ENCODE data around the gene PODXL2. TPM values are rescaled to one million over a fixed set of nuclear protein-coding genes. Genes with fewer than 3 reads are reported as not detected.

PODXL2 gene
- total RNA-seq, 8 experiments from 2014 or later = 11.9 to 136 (median 108) TPM

GRCh38 chr3:127670229-127670559 is 41.2 kb downstream of the PODXL2 start:
- no peak for ATAC-seq (replicated peaks in 6 of 8)
- 70 to 100% (median 95%) methylated on average over 1 to 4 of the region's 7 CpGs; no CpG with 5 or more reads in 6 of the 10 experiments for WGBS, 10 experiments
- H3K4me1 ChIP-seq (replicated peaks in 1 of 2) = peaks cover 2 to 4% of the 10 kb centered on the region in 2 donors
- no peak overlapping the region for H3K4me3 ChIP-seq
- in situ Hi-C loops (cut with MboI; ENCODE audit: low pct_unique_long_range_greater_than_20kb in 2 of 9, low sequenced_read_pairs in 9 of 9, unreplicated experiment in 9 of 9) = loop anchor here in 1 of 9 experiments (25.0 kb wide), 1 partner anchor 317 kb away; no protein-coding TSS in a partner anchor
- no peak overlapping the region for H3K27ac ChIP-seq

- 40 to 100% (median 100%) methylated on average over 1 to 4 of the region's 20 CpGs; no CpG with 5 or more reads in 5 of the 10 experiments for WGBS, 10 experiments
- H3K4me1 ChIP-seq (replicated peaks in 1 of 2) = peaks cover 2 to 4% of the 10 kb centered on the region in 2 donors
- no peak overlapping the region for H3K27ac ChIP-seq
- H3K4me3 ChIP-seq = no peak overlapping the region
- ATAC-seq (replicated peaks in 6 of 8) = no peak
- in situ Hi-C loops (cut with MboI; ENCODE audit: low pct_unique_long_range_greater_than_20kb in 2 of 9, low sequenced_read_pairs in 9 of 9, unreplicated experiment in 9 of 9) = loop anchor here in 1 of 9 experiments (25.0 kb wide), 1 partner anchor 316 kb away; no protein-coding TSS in a partner anchor
These were observed 42.0 kb downstream of the PODXL2 start for GRCh38 chr3:127670761-127671522.

- peak; percentile 0 to 49 (median 8) for ATAC-seq (replicated peaks in 6 of 8)
- WGBS, 10 experiments = 20 to 100% (median 38%) methylated on average over 1 to 14 of the region's 44 CpGs; no CpG with 5 or more reads in 7 of the 10 experiments
- in situ Hi-C loops (cut with MboI; ENCODE audit: low pct_unique_long_range_greater_than_20kb in 2 of 9, low sequenced_read_pairs in 9 of 9, unreplicated experiment in 9 of 9) = loop anchor here in 1 of 9 experiments (25.0 kb wide), 1 partner anchor 316 kb away; no protein-coding TSS in a partner anchor
- H3K27ac ChIP-seq = peak overlapping the region in 1 of 2 donors; percentile 65
- peak overlapping the region; percentile 33 to 62 (median 46) for H3K4me3 ChIP-seq
- H3K4me1 ChIP-seq (replicated peaks in 1 of 2) = peaks cover 2 to 4% of the 10 kb centered on the region in 2 donors
These were observed 42.8 kb downstream of the PODXL2 start for GRCh38 chr3:127671523-127672428.

- peak; percentile 78 to 85 (median 83) for ATAC-seq (replicated peaks in 6 of 8)
- in situ Hi-C loops (cut with MboI; ENCODE audit: low pct_unique_long_range_greater_than_20kb in 2 of 9, low sequenced_read_pairs in 9 of 9, unreplicated experiment in 9 of 9) = loop anchor here in 1 of 9 experiments (25.0 kb wide), 1 partner anchor 315 kb away; no protein-coding TSS in a partner anchor
- H3K27ac ChIP-seq = peak within 1 kb of the TSS in 1 of 2 donors; percentile 65
- H3K4me1 ChIP-seq (replicated peaks in 1 of 2) = peaks cover 2 to 4% of the 10 kb centered on the region in 2 donors
- H3K4me3 ChIP-seq = peak within 1 kb of the TSS; percentile 33 to 62 (median 46)
- WGBS, 10 experiments = no CpG with 5 or more reads among the region's 102 CpGs
These were observed 43.6 kb downstream of the PODXL2 start, which contains the start of gene ABTB1 for GRCh38 chr3:127672429-127673190. ABTB1 (plus strand) TSS chr3:127672952; CDS start chr3:127673026, 74 bp downstream.

GRCh38 chr3:127673191-127674100 is 44.5 kb downstream of the PODXL2 start:
- Histone ChIP-seq H3K27ac (peak overlapping the region in 1 of 2 donors; percentile 10), H3K4me1 (replicated peaks in 1 of 2) (peaks cover 2 to 4% of the 10 kb centered on the region in 2 donors), H3K4me3 (peak overlapping the region; percentile 33 to 62 (median 46))
- WGBS, 10 experiments = 0 to 27% (median 18%) methylated on average over 2 to 12 of the region's 51 CpGs; no CpG with 5 or more reads in 5 of the 10 experiments
- in situ Hi-C loops (cut with MboI; ENCODE audit: low pct_unique_long_range_greater_than_20kb in 2 of 9, low sequenced_read_pairs in 9 of 9, unreplicated experiment in 9 of 9) = loop anchor here in 1 of 9 experiments (25.0 kb wide), 1 partner anchor 314 kb away; no protein-coding TSS in a partner anchor
- ATAC-seq (replicated peaks in 6 of 8) = peak; percentile 56 to 77 (median 64)

- H3K4me1 ChIP-seq (replicated peaks in 1 of 2) = peaks cover 2 to 4% of the 10 kb centered on the region in 2 donors
- 0 to 90% (median 61%) methylated on average over 1 to 7 of the region's 17 CpGs; no CpG with 5 or more reads in 1 of the 10 experiments for WGBS, 10 experiments
- in situ Hi-C loops (cut with MboI; ENCODE audit: low pct_unique_long_range_greater_than_20kb in 2 of 9, low sequenced_read_pairs in 9 of 9, unreplicated experiment in 9 of 9) = loop anchor here in 1 of 9 experiments (25.0 kb wide), 1 partner anchor 313 kb away; no protein-coding TSS in a partner anchor
- H3K27ac ChIP-seq = no peak overlapping the region
- H3K4me3 ChIP-seq = no peak overlapping the region
- ATAC-seq (replicated peaks in 6 of 8) = no peak
These were observed 45.2 kb downstream of the PODXL2 start for GRCh38 chr3:127674101-127674721.

GRCh38 chr3:127674790-127675189 is 45.8 kb downstream of the PODXL2 start:
- in situ Hi-C loops (cut with MboI; ENCODE audit: low pct_unique_long_range_greater_than_20kb in 2 of 9, low sequenced_read_pairs in 9 of 9, unreplicated experiment in 9 of 9) = loop anchor here in 2 of 9 experiments (25.0 kb wide), 2 partner anchors 288 to 313 kb away; no protein-coding TSS in a partner anchor
- Histone ChIP-seq H3K4me3 (no peak overlapping the region), H3K27ac (no peak overlapping the region), H3K4me1 (replicated peaks in 1 of 2) (peaks cover 2 to 4% of the 10 kb centered on the region in 2 donors)
- ATAC-seq (replicated peaks in 6 of 8) = no peak
- WGBS, 10 experiments = 60 to 97% (median 79%) methylated on average over 2 to 6 of the region's 8 CpGs; no CpG with 5 or more reads in 2 of the 10 experiments

GRCh38 chr3:127675651-127676391 is 46.8 kb downstream of the PODXL2 start:
- H3K4me1 ChIP-seq (replicated peaks in 1 of 2) = peaks cover 2 to 4% of the 10 kb centered on the region in 2 donors
- H3K4me3 ChIP-seq = no peak overlapping the region
- in situ Hi-C loops (cut with MboI; ENCODE audit: low pct_unique_long_range_greater_than_20kb in 2 of 9, low sequenced_read_pairs in 9 of 9, unreplicated experiment in 9 of 9) = loop anchor here in 1 of 9 experiments (25.0 kb wide), 1 partner anchor 286 kb away; no protein-coding TSS in a partner anchor
- 60 to 100% (median 78%) methylated on average over 1 to 8 of the region's 29 CpGs; no CpG with 5 or more reads in 2 of the 10 experiments for WGBS, 10 experiments
- no peak overlapping the region for H3K27ac ChIP-seq
- ATAC-seq (replicated peaks in 6 of 8) = no peak

- H3K4me3 ChIP-seq = no peak overlapping the region
- WGBS, 10 experiments = 83 to 85% (median 83%) methylated on average over 1 to 4 of the region's 4 CpGs; no CpG with 5 or more reads in 7 of the 10 experiments
- H3K27ac ChIP-seq = no peak overlapping the region
- H3K4me1 ChIP-seq (replicated peaks in 1 of 2) = peaks cover 2 to 4% of the 10 kb centered on the region in 2 donors
- no peak for ATAC-seq (replicated peaks in 6 of 8)
- in situ Hi-C loops (cut with MboI; ENCODE audit: low pct_unique_long_range_greater_than_20kb in 2 of 9, low sequenced_read_pairs in 9 of 9, unreplicated experiment in 9 of 9) = loop anchor here in 1 of 9 experiments (25.0 kb wide), 1 partner anchor 286 kb away; no protein-coding TSS in a partner anchor
These were observed 47.5 kb downstream of the PODXL2 start for GRCh38 chr3:127676456-127676855.

- ATAC-seq (replicated peaks in 6 of 8) = no peak
- Histone ChIP-seq H3K4me1 (replicated peaks in 1 of 2) (peaks cover 0 to 2% of the 10 kb centered on the region in 2 donors), H3K27ac (no peak overlapping the region), H3K4me3 (no peak overlapping the region)
- 60 to 90% (median 81%) methylated on average over 1 to 4 of the region's 21 CpGs; no CpG with 5 or more reads in 7 of the 10 experiments for WGBS, 10 experiments
- in situ Hi-C loops (cut with MboI; ENCODE audit: low pct_unique_long_range_greater_than_20kb in 2 of 9, low sequenced_read_pairs in 9 of 9, unreplicated experiment in 9 of 9) = loop anchor here in 1 of 9 experiments (25.0 kb wide), 1 partner anchor 285 kb away; no protein-coding TSS in a partner anchor
These were observed 48.0 kb downstream of the PODXL2 start for GRCh38 chr3:127676921-127677351.

Measured in motor neuron (in vitro differentiated cells).